Activated B cell treated with CpG ODN at 0.5 μM for 24 hours (primary cell): ENCODE measurements around the gene CRISP3. TPM values are rescaled to one million over a fixed set of nuclear protein-coding genes. Genes with fewer than 3 reads are reported as not detected.

ENCODE experiments used
- ATAC-seq: fragments of 200-7000 bp; cut with Tn5 transposase; one replicate; pipeline ENCODE4 v1.10.0; 2021; ENCODE audit warnings: low read depth, mild to moderate bottlenecking, moderate library complexity
- CTCF ChIA-PET: fragments of 350-600 bp; sonication (Branson Sonifier 250); formaldehyde crosslinking; loops from one replicate; lab custom pipeline; 2021; ENCODE audit warnings: antibody characterized with exemption; lab: Charles Lee
- POLR2A ChIA-PET: fragments of 350-600 bp; sonication (Branson Sonifier 250); formaldehyde crosslinking; loops from one replicate; lab custom pipeline; 2021; ENCODE audit warnings: antibody characterized with exemption; lab: Charles Lee
- DNase-seq: peaks from one replicate; pipeline ENCODE4 v3.0.0; 2022
- H3K27ac Mint-ChIP-seq: one replicate; pipeline ENCODE4 v1.8.0; 2020; ENCODE audit warnings: mixed read lengths
- H3K27me3 Mint-ChIP-seq: one replicate; pipeline ENCODE4 v1.8.0; 2021; ENCODE audit warnings: mixed read lengths
- H3K36me3 Mint-ChIP-seq: one replicate; pipeline ENCODE4 v1.8.0; 2021; ENCODE audit warnings: low read depth, mixed read lengths
- H3K4me1 Mint-ChIP-seq: one replicate; pipeline ENCODE4 v1.8.0; 2021; ENCODE audit warnings: mixed read lengths
- H3K4me3 Mint-ChIP-seq: one replicate; pipeline ENCODE4 v1.8.0; 2020; ENCODE audit warnings: mild to moderate bottlenecking, mixed read lengths
- H3K9me3 Mint-ChIP-seq: one replicate; pipeline ENCODE4 v1.8.0; 2020; ENCODE audit warnings: mixed read lengths
- intact Hi-C: fragments of 100-400 bp; cut with micrococcal nuclease; formaldehyde crosslinking; loops from one replicate; pipeline ENCODE4 v1.15.1; 2024
- total RNA-seq: library from RNA; stranded (reverse); gene quantifications from 2 replicates; pipeline ENCODE4 v1.2.3, GENCODE V29; 2022
- TF ChIP-seq, protein P1 (sequence below): fragments of 200-600 bp; IDR thresholded peaks from one replicate; pipeline ENCODE4 v1.8.0; 2022; ENCODE audit warnings: antibody characterized with exemption, mild to moderate bottlenecking

The CRISP3 gene
- total RNA-seq, result not detected in 2 replicates

- H3K27ac Mint-ChIP-seq, result no peak within 1 kb of the TSS
- intact Hi-C loops, result no loop called here
- no peak within 1 kb of the TSS for H3K4me3 Mint-ChIP-seq
- H3K4me1 Mint-ChIP-seq, result no peaks in the 10 kb centered on the region
- no peaks in the 10 kb centered on the region for H3K36me3 Mint-ChIP-seq
- POLR2A ChIA-PET, result no interaction called here
- CTCF ChIA-PET, result no interaction called here
- H3K9me3 Mint-ChIP-seq, result no peaks in the 10 kb centered on the region
- DNase-seq (no peak), ATAC-seq (no peak)
- TF ChIP-seq, protein P1, sequence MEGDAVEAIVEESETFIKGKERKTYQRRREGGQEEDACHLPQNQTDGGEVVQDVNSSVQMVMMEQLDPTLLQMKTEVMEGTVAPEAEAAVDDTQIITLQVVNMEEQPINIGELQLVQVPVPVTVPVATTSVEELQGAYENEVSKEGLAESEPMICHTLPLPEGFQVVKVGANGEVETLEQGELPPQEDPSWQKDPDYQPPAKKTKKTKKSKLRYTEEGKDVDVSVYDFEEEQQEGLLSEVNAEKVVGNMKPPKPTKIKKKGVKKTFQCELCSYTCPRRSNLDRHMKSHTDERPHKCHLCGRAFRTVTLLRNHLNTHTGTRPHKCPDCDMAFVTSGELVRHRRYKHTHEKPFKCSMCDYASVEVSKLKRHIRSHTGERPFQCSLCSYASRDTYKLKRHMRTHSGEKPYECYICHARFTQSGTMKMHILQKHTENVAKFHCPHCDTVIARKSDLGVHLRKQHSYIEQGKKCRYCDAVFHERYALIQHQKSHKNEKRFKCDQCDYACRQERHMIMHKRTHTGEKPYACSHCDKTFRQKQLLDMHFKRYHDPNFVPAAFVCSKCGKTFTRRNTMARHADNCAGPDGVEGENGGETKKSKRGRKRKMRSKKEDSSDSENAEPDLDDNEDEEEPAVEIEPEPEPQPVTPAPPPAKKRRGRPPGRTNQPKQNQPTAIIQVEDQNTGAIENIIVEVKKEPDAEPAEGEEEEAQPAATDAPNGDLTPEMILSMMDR, result no peak
- H3K27me3 Mint-ChIP-seq, result no peaks in the 10 kb centered on the region
These were observed at the start of gene CRISP3 for GRCh38 chr6:49744259-49744658. TSS of gene CRISP3 (minus strand) at chr6:49744388. CDS start at chr6:49744367, 21 bp downstream.

- ChIA-PET CTCF (no interaction called here), POLR2A (no interaction called here)
- Mint-ChIP-seq H3K36me3 (no peaks in the 10 kb centered on the region), H3K4me3 (no peak overlapping the region), H3K9me3 (peaks cover 10% of the 10 kb centered on the region), H3K27me3 (no peaks in the 10 kb centered on the region), H3K27ac (no peak overlapping the region), H3K4me1 (no peaks in the 10 kb centered on the region)
- no peak for ATAC-seq
- intact Hi-C loops, result no loop called here
- TF ChIP-seq, protein P1, result no peak
- no peak for DNase-seq
These were observed 46.2 kb upstream of the CRISP3 start for GRCh38 chr6:49790341-49790740.

GRCh38 chr6:49787176-49787575, 43.0 kb upstream of the CRISP3 start, which contains the start of gene PGK2:
TSS of gene PGK2 (minus strand) at chr6:49787285. CDS start at chr6:49787187, 98 bp downstream.
- Mint-ChIP-seq H3K4me3 (no peak within 1 kb of the TSS), H3K4me1 (no peaks in the 10 kb centered on the region), H3K27ac (no peak within 1 kb of the TSS), H3K27me3 (no peaks in the 10 kb centered on the region), H3K36me3 (no peaks in the 10 kb centered on the region), H3K9me3 (peaks cover 14% of the 10 kb centered on the region)
- no peak for ATAC-seq
- no peak for DNase-seq
- intact Hi-C loops, result no loop called here
- TF ChIP-seq, protein P1, result no peak
- ChIA-PET POLR2A (no interaction called here), CTCF (no interaction called here)

- H3K27me3 Mint-ChIP-seq, result no peaks in the 10 kb centered on the region
- intact Hi-C loops, result no loop called here
- H3K4me1 Mint-ChIP-seq, result no peaks in the 10 kb centered on the region
- H3K27ac Mint-ChIP-seq, result no peak overlapping the region
- DNase-seq (no peak), ATAC-seq (no peak)
- ChIA-PET CTCF (no interaction called here), POLR2A (no interaction called here)
- H3K4me3 Mint-ChIP-seq, result no peak overlapping the region
- no peaks in the 10 kb centered on the region for H3K36me3 Mint-ChIP-seq
- TF ChIP-seq, protein P1, result no peak
- peaks cover 14% of the 10 kb centered on the region for H3K9me3 Mint-ChIP-seq
These were observed 40.1 kb upstream of the CRISP3 start for GRCh38 chr6:49784272-49784671.

- no peak for ATAC-seq
- intact Hi-C loops, result no loop called here
- Mint-ChIP-seq H3K4me1 (no peaks in the 10 kb centered on the region), H3K36me3 (no peaks in the 10 kb centered on the region), H3K9me3 (peaks cover 13% of the 10 kb centered on the region), H3K27ac (no peak overlapping the region), H3K4me3 (no peak overlapping the region), H3K27me3 (no peaks in the 10 kb centered on the region)
- TF ChIP-seq, protein P1, result no peak
- no peak for DNase-seq
- POLR2A ChIA-PET, result no interaction called here
- CTCF ChIA-PET, result no interaction called here
These were observed 38.5 kb upstream of the CRISP3 start for GRCh38 chr6:49782725-49783124.
